Measurements from ENCODE around the gene LPCAT2. TPM values are rescaled to one million over a fixed set of nuclear protein-coding genes. Genes with fewer than 3 reads are reported as not detected.
A peak's percentile ranks its signal among the peaks of the same experiment; 100 is the strongest.

Gene LPCAT2
- total and polyA plus RNA-seq, 2 donors (not counting 3 experiments of a cell fraction or from before 2014, with no cell fraction given), result 64.5 to 72.9 TPM

DNA sequence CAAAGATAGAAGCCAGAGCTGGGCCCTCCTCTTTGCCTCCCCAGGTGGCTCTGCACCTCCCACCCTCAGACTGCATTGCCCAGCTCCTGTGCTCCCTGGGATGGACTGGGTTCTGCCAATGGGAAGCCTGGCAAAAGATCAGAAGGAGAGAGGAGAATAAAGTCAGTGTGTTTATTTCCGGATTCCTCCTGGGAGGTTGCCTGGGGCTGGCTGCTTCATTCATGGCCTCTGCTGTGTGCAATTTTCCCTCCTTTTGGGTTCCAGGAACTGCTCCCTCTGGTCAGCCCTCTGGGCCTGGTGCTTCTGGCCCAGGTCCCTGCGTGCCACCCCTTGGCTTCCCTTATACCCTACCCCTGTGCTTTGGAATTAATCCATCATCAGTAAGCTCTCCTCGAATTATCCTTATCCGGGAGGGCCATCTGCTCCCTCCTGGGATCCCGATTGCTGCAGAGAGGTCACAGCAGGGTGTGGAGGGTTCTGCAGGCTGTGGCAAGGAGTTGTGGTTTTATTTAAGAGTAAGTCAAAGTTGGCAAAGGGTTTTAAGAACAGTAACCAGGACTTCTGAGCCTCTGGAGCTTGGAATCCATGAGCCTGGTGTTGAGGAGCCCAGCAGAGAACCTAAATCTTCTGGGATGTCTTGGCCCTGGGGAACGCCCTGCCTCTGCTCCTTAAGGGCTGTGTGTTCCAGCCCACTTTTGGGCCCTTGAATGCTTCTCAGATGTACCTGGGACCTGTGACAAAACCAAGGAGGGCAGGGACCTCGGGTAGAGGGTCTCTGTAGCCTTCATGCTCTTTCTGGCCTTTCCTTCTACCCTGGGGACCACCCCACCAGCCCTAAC lies 38.1 kb upstream of the LPCAT2 start:
- POLR2A ChIA-PET, result no interaction called here
- H3K9me3 ChIP-seq (replicated peaks; ENCODE audit: control insufficient read depth, insufficient read depth, low read length), result no peaks in the 10 kb centered on the region
- no peak for DNase-seq (ENCODE audit: low read depth, low spot score)
- CTCF ChIA-PET, result interaction anchor here (0.7 to 1.9 kb wide), 8 partner anchors 10 to 91 kb away, joined by 3 to 11 read pairs (median 3); no protein-coding TSS in a partner anchor
- BruUV-seq (replicated peaks), result no TSS peak
- no peaks in the 10 kb centered on the region for H3K9me1 ChIP-seq (replicated peaks; ENCODE audit: control insufficient read depth, extremely low read depth, insufficient read depth, low read length)
- peak overlapping the region; percentile 71 for H3K4me2 ChIP-seq (ENCODE audit: insufficient read depth, low read length)
- intact Hi-C loops (cut with micrococcal nuclease) (loop anchor here (1.0 kb wide), 1 partner anchor 9 kb away; the partner anchor contains the start of gene MMP2), dilution Hi-C loops (cut with MboI; ENCODE audit: extremely low pct_ligation_motif_present, low sequenced_read_pairs) (no loop called here)
- H3K9ac ChIP-seq (replicated peaks; ENCODE audit: extremely low read depth, insufficient read depth, low read length), result no peak overlapping the region
- no peaks in the 10 kb centered on the region for H3K36me3 ChIP-seq (ENCODE audit: control insufficient read depth in 2 of 2, extremely low read depth in 1 of 2, insufficient read depth in 2 of 2, low read length in 2 of 2)
- TF ChIP-seq, protein P1, sequence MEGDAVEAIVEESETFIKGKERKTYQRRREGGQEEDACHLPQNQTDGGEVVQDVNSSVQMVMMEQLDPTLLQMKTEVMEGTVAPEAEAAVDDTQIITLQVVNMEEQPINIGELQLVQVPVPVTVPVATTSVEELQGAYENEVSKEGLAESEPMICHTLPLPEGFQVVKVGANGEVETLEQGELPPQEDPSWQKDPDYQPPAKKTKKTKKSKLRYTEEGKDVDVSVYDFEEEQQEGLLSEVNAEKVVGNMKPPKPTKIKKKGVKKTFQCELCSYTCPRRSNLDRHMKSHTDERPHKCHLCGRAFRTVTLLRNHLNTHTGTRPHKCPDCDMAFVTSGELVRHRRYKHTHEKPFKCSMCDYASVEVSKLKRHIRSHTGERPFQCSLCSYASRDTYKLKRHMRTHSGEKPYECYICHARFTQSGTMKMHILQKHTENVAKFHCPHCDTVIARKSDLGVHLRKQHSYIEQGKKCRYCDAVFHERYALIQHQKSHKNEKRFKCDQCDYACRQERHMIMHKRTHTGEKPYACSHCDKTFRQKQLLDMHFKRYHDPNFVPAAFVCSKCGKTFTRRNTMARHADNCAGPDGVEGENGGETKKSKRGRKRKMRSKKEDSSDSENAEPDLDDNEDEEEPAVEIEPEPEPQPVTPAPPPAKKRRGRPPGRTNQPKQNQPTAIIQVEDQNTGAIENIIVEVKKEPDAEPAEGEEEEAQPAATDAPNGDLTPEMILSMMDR (IDR thresholded peaks at IDR 0.05; ENCODE audit: extremely low read depth in 1 of 2, insufficient read depth in 1 of 2, low read depth in 1 of 2, low read length in 2 of 2), result no peak
- TF ChIP-seq FOS (IDR thresholded peaks at IDR 0.05; ENCODE audit: borderline replicate concordance, insufficient read depth, low read length) (no peak), POLR2A (IDR thresholded peaks at IDR 0.05; ENCODE audit: low read depth, low read length) (no peak), EZH2 (IDR thresholded peaks at IDR 0.05; ENCODE audit: borderline replicate concordance, low read depth, low read length, severe bottlenecking) (no peak), MYC (IDR thresholded peaks at IDR 0.05; ENCODE audit: low read depth, low read length) (no peak), GATA2 (IDR thresholded peaks at IDR 0.05; ENCODE audit: insufficient read depth, insufficient read length, low read depth, low read length) (no peak), POLR2AphosphoS5 (IDR thresholded peaks at IDR 0.05; ENCODE audit: insufficient read depth, low read depth, low read length) (no peak), JUN (IDR thresholded peaks at IDR 0.05; ENCODE audit: borderline replicate concordance, insufficient read depth, insufficient read length, low read depth) (no peak)
- TF ChIP-seq, protein P2, sequence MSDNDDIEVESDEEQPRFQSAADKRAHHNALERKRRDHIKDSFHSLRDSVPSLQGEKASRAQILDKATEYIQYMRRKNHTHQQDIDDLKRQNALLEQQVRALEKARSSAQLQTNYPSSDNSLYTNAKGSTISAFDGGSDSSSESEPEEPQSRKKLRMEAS (IDR thresholded peaks at IDR 0.05; ENCODE audit: insufficient read depth, insufficient read length), result no peak
- no peak for FAIRE-seq
- H2AFZ ChIP-seq (ENCODE audit: low read depth, low read length), result peak overlapping the region; percentile 61
- peak overlapping the region; percentile 67 for H3K27ac ChIP-seq (ENCODE audit: insufficient read depth, low read depth, low read length)
- no peaks in the 10 kb centered on the region for H4K20me1 ChIP-seq (replicated peaks; ENCODE audit: control insufficient read depth, extremely low read depth, insufficient read depth, low read length)
- H3K79me2 ChIP-seq (ENCODE audit: control insufficient read depth, insufficient read depth, low read length), result no peaks in the 10 kb centered on the region
- no peak overlapping the region for H3K4me3 ChIP-seq (replicated peaks in 1 of 3; ENCODE audit: insufficient read depth in 1 of 3, low read depth in 1 of 3, low read length in 3 of 3)
- no peaks in the 10 kb centered on the region for H3K27me3 ChIP-seq (ENCODE audit: control insufficient read depth in 2 of 2, insufficient read depth in 2 of 2, low read length in 2 of 2)
- H3K4me1 ChIP-seq (ENCODE audit: control insufficient read depth, extremely low read depth, insufficient read depth, low read length), result peaks cover 21% of the 10 kb centered on the region
